Measurements from ENCODE around the gene AP4B1. TPM values are rescaled to one million over a fixed set of nuclear protein-coding genes. Genes with fewer than 3 reads are reported as not detected.

Gene AP4B1
- total RNA-seq, 3 donors from 2014 or later, result 10.8 to 18.1 (median 14.9) TPM

DNA sequence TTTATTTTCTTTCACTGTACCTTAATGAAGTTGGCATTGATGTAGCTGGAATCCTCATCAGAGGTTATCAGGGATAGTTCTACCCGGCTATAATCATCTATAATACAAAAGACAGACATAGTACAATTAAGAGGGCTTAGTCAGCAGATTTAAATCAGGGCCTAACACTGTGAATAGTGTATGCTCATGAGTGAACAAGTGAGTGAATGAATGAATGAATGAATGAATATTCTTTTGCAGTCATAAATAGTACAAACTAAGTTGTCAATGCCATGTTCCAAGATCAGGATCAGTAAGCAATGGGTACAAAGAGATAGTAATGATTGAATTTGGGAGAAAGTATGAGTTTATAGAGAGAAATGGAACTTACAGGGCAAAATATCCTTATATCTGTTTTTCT, 45.6 kb downstream of the AP4B1 start:
- DNase-seq (ENCODE audit: low spot score in 2 of 2), result no peak
- H3K4me1 ChIP-seq, result no peaks in the 10 kb centered on the region
- H3K27me3 ChIP-seq, result no peaks in the 10 kb centered on the region
- no peak overlapping the region for H3K27ac ChIP-seq
- intact Hi-C loops (cut with DNase I; ENCODE audit: low total_unique reads), result no loop called here
- H3K4me3 ChIP-seq, result no peak overlapping the region
- TF ChIP-seq, protein P1, sequence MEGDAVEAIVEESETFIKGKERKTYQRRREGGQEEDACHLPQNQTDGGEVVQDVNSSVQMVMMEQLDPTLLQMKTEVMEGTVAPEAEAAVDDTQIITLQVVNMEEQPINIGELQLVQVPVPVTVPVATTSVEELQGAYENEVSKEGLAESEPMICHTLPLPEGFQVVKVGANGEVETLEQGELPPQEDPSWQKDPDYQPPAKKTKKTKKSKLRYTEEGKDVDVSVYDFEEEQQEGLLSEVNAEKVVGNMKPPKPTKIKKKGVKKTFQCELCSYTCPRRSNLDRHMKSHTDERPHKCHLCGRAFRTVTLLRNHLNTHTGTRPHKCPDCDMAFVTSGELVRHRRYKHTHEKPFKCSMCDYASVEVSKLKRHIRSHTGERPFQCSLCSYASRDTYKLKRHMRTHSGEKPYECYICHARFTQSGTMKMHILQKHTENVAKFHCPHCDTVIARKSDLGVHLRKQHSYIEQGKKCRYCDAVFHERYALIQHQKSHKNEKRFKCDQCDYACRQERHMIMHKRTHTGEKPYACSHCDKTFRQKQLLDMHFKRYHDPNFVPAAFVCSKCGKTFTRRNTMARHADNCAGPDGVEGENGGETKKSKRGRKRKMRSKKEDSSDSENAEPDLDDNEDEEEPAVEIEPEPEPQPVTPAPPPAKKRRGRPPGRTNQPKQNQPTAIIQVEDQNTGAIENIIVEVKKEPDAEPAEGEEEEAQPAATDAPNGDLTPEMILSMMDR (IDR thresholded peaks at IDR 0.05), result no peak
- no peak for TF ChIP-seq POLR2AphosphoS5 (IDR thresholded peaks at IDR 0.05)
- no peak for TF ChIP-seq POLR2A (IDR thresholded peaks at IDR 0.05)
- no peaks in the 10 kb centered on the region for H3K9me3 ChIP-seq
- H3K36me3 ChIP-seq, result no peaks in the 10 kb centered on the region

DNA sequence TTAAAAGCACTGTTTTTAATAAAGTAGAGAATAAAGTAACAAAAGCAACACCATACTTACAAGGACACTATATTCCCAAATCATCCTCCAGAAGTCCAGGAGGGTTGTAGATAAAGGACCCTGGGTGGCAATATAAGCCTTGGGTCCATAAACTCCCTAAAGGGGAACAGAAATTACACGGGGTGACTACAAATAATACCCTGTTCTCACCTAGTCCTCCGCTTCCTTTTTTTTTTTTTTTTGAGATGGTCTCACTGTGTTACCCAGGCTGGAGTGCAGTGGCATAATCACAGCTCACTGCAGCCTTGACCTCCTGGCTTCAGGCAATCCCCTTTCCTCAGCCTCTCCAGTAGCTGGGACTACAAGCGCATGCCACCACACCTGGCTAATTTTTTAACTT, 46.2 kb downstream of the AP4B1 start:
- Histone ChIP-seq H3K9me3 (no peaks in the 10 kb centered on the region), H3K4me1 (no peaks in the 10 kb centered on the region), H3K36me3 (no peaks in the 10 kb centered on the region), H3K27ac (no peak overlapping the region), H3K4me3 (no peak overlapping the region), H3K27me3 (no peaks in the 10 kb centered on the region)
- intact Hi-C loops (cut with DNase I; ENCODE audit: low total_unique reads), result no loop called here
- no peak for DNase-seq (ENCODE audit: low spot score in 2 of 2)
- TF ChIP-seq POLR2AphosphoS5 (IDR thresholded peaks at IDR 0.05), result no peak
- TF ChIP-seq POLR2A (IDR thresholded peaks at IDR 0.05), result no peak

DNA sequence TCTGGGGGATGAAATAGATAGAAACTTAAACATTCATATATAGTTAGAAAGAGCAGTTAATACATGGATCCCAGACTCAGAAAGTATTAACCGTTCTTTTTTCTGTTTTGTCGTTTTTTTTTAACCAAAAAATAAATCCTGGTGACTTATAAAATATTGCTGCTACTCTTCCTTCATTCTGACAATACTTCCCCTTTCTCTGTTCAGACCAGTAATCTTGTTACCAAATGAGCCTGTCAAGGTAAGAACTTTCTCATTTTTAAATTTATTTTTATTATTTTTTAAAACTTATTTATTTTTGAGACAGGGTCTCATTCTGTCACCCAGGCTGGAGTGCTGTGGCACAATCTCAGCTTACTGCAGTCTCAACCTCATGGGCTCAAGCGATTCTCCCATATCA, 46.8 kb downstream of the AP4B1 start:
- TF ChIP-seq, protein P1 (IDR thresholded peaks at IDR 0.05), result no peak
- TF ChIP-seq POLR2A (IDR thresholded peaks at IDR 0.05) (no peak), POLR2AphosphoS5 (IDR thresholded peaks at IDR 0.05) (no peak)
- no peaks in the 10 kb centered on the region for H3K4me1 ChIP-seq
- no peak overlapping the region for H3K4me3 ChIP-seq
- DNase-seq (ENCODE audit: low spot score in 2 of 2), result no peak
- no peaks in the 10 kb centered on the region for H3K27me3 ChIP-seq
- no peaks in the 10 kb centered on the region for H3K36me3 ChIP-seq
- H3K27ac ChIP-seq, result no peak overlapping the region
- intact Hi-C loops (cut with DNase I; ENCODE audit: low total_unique reads), result no loop called here
- no peaks in the 10 kb centered on the region for H3K9me3 ChIP-seq

DNA sequence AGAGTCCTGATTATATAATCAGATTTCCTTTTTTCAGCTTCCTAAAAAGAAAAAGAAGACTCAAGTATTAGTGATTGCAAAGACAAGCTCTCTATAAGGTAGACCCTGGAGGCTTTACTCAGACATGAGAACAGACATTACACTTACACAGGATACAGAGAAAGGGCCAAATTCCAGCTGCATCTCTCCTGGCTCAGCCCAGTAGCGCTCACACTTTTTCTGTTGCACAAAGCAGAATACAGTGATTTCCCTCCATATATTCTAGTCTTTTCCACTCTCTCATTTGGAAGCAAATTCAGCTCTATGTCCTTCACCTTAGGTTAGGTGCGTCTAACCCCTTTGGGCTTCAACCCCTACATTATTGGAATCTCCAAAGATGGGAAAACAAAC, 48.2 kb downstream of the AP4B1 start:
- no peak for DNase-seq (ENCODE audit: low spot score in 2 of 2)
- Histone ChIP-seq H3K9me3 (no peaks in the 10 kb centered on the region), H3K27me3 (no peaks in the 10 kb centered on the region), H3K36me3 (no peaks in the 10 kb centered on the region), H3K4me1 (no peaks in the 10 kb centered on the region), H3K27ac (no peak overlapping the region), H3K4me3 (no peak overlapping the region)
- TF ChIP-seq, protein P1 (IDR thresholded peaks at IDR 0.05), result no peak
- TF ChIP-seq POLR2AphosphoS5 (IDR thresholded peaks at IDR 0.05) (no peak), POLR2A (IDR thresholded peaks at IDR 0.05) (no peak)
- intact Hi-C loops (cut with DNase I; ENCODE audit: low total_unique reads), result no loop called here

DNA sequence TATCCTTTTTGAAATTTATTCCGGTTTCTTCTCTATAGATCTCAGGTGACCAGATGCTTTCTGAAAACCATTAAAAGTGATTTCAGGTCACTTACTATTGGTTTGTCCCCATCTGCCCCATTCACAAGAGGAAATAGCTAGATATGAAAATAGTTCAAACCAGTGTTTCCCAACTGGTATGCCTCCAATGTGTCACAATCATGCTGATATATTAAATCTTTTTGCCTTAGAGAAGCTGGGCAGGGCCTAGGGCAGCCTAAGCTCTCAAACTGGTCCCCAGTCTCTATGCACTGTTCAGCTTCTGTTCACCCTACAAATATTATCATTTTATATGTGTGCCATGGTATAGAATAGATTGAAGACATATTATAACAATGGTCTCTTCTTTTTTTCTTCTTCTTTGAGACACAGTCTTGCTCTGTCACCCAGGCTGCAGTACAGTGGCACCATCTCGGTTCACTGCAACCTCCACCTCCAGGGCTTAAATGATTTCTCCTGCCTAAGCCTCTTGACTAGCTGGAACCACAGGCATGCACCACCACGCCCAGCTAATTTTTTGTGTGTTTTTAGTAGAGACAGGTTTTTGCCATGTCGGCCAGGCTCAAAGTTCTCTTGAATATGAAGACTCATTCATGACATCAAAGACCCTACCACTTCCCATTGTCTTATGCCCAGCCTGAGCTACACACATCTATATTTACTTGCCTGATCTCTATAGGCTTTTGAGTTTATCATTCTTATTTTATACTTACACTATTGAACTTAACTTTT, 48.8 kb downstream of the AP4B1 start:
- Histone ChIP-seq H3K4me1 (no peaks in the 10 kb centered on the region), H3K27me3 (no peaks in the 10 kb centered on the region), H3K27ac (no peak overlapping the region), H3K9me3 (no peaks in the 10 kb centered on the region), H3K4me3 (no peak overlapping the region), H3K36me3 (no peaks in the 10 kb centered on the region)
- no peak for DNase-seq (ENCODE audit: low spot score in 2 of 2)
- intact Hi-C loops (cut with DNase I; ENCODE audit: low total_unique reads), result no loop called here
- TF ChIP-seq POLR2A (IDR thresholded peaks at IDR 0.05), result no peak
- TF ChIP-seq, protein P1 (IDR thresholded peaks at IDR 0.05), result no peak
- TF ChIP-seq POLR2AphosphoS5 (IDR thresholded peaks at IDR 0.05), result no peak

All from breast epithelium (tissue), 4 donors.